ENCODE results near the gene SUGT1. TPM values are rescaled to one million over a fixed set of nuclear protein-coding genes. Genes with fewer than 3 reads are reported as not detected.
"Not testable (repeated sequence)": the region's sequence is repeated elsewhere in the genome, so short reads cannot be mapped to it uniquely, and the experiment has no call there.

SUGT1 gene
- total RNA-seq, 1 experiment from 2014 or later, result 79.5 TPM

GRCh38 chr13:52665325-52665724 is 12.7 kb downstream of the SUGT1 start:
- peak; percentile 25 for DNase-seq (ENCODE audit: low read depth)

- no peak for DNase-seq (ENCODE audit: low read depth)
These were observed 17.0 kb downstream of the SUGT1 start for GRCh38 chr13:52669677-52670076.

GRCh38 chr13:52670726-52671125 is 18.1 kb downstream of the SUGT1 start:
- no peak for DNase-seq (ENCODE audit: low read depth)

- no peak for DNase-seq (ENCODE audit: low read depth)
These were observed 20.8 kb downstream of the SUGT1 start for GRCh38 chr13:52673465-52673864.

- DNase-seq (ENCODE audit: low read depth), result no peak
These were observed 25.2 kb downstream of the SUGT1 start for GRCh38 chr13:52677823-52678222.

- not testable (repeated sequence) for DNase-seq (ENCODE audit: low read depth)
These were observed 33.2 kb downstream of the SUGT1 start for GRCh38 chr13:52685806-52686205.

GRCh38 chr13:52686376-52686775 is 33.7 kb downstream of the SUGT1 start:
- peak; percentile 4 for DNase-seq (ENCODE audit: low read depth)

- DNase-seq (ENCODE audit: low read depth), result peak; percentile 57
These were observed 43.2 kb downstream of the SUGT1 start for GRCh38 chr13:52695856-52696255.

GRCh38 chr13:52696566-52696965 is 43.9 kb downstream of the SUGT1 start:
- DNase-seq (ENCODE audit: low read depth), result no peak

GRCh38 chr13:52701728-52702465 is 49.3 kb downstream of the SUGT1 start:
- no peak for DNase-seq (ENCODE audit: low read depth)

GRCh38 chr13:52703482-52703881 is 50.8 kb downstream of the SUGT1 start:
- no peak for DNase-seq (ENCODE audit: low read depth)

GRCh38 chr13:52706081-52706480 is 53.4 kb downstream of the SUGT1 start:
- DNase-seq (ENCODE audit: low read depth), result no peak

- peak; percentile 26 for DNase-seq (ENCODE audit: low read depth)
These were observed 54.7 kb downstream of the SUGT1 start for GRCh38 chr13:52707375-52707774.

GRCh38 chr13:52708266-52708665 is 55.6 kb downstream of the SUGT1 start:
- DNase-seq (ENCODE audit: low read depth), result not testable (repeated sequence)

- DNase-seq (ENCODE audit: low read depth), result no peak
These were observed 58.6 kb downstream of the SUGT1 start for GRCh38 chr13:52711286-52711685.

- DNase-seq (ENCODE audit: low read depth), result no peak
These were observed 59.7 kb downstream of the SUGT1 start for GRCh38 chr13:52712385-52712784.

GRCh38 chr13:52713894-52714293 is 61.3 kb downstream of the SUGT1 start:
- peak; percentile 27 for DNase-seq (ENCODE audit: low read depth)

GRCh38 chr13:52720904-52721303 is 68.3 kb downstream of the SUGT1 start:
- DNase-seq (ENCODE audit: low read depth), result peak; percentile 42

GRCh38 chr13:52721356-52721755 is 68.7 kb downstream of the SUGT1 start:
- DNase-seq (ENCODE audit: low read depth), result not testable (repeated sequence)

- DNase-seq (ENCODE audit: low read depth), result no peak
These were observed 70.5 kb downstream of the SUGT1 start for GRCh38 chr13:52723181-52723580.

GRCh38 chr13:52725302-52725701 is 72.7 kb downstream of the SUGT1 start:
- no peak for DNase-seq (ENCODE audit: low read depth)

GRCh38 chr13:52726258-52726657 is 73.6 kb downstream of the SUGT1 start:
- no peak for DNase-seq (ENCODE audit: low read depth)

GRCh38 chr13:52734075-52734623 is 81.5 kb downstream of the SUGT1 start:
- no peak for DNase-seq (ENCODE audit: low read depth)

All from HT1080 (cell line).